Nephron progenitor cell (in vitro differentiated cells): ENCODE data around the gene MVB12B.

ENCODE experiments used
- DNase-seq: peaks from one replicate; pipeline ENCODE4 v3.0.0; 2021
- H3K27ac Mint-ChIP-seq: 2 replicates; pipeline ENCODE4 v1.8.0; 2021; ENCODE audit warnings: mild to moderate bottlenecking, moderate library complexity, mixed read lengths
- H3K27me3 Mint-ChIP-seq: 2 replicates; pipeline ENCODE4 v1.8.0; 2021; ENCODE audit warnings: mild to moderate bottlenecking, low read depth, mixed read lengths; ENCODE audit not compliant: poor library complexity
- H3K36me3 Mint-ChIP-seq: 2 replicates; pipeline ENCODE4 v1.8.0; 2021; ENCODE audit warnings: low read depth, mixed read lengths
- H3K4me1 Mint-ChIP-seq: 2 replicates; pipeline ENCODE4 v1.8.0; 2021; ENCODE audit warnings: mixed read lengths
- H3K4me3 Mint-ChIP-seq: 2 replicates; pipeline ENCODE4 v1.8.0; 2021; ENCODE audit warnings: mild to moderate bottlenecking, moderate library complexity, mixed read lengths
- H3K9me3 Mint-ChIP-seq: 2 replicates; pipeline ENCODE4 v1.8.0; 2021; ENCODE audit warnings: mild to moderate bottlenecking, moderate library complexity, mixed read lengths
- TF ChIP-seq, protein P1 (sequence below): fragments of 200-600 bp; sonication (generic); IDR thresholded peaks from 2 replicates; pipeline ENCODE4 v1.5.0; 2021; ENCODE audit warnings: antibody characterized with exemption

The MVB12B gene

GRCh38 chr9:126495411-126496180 is 169.0 kb downstream of the MVB12B start:
- TF ChIP-seq, protein P1, sequence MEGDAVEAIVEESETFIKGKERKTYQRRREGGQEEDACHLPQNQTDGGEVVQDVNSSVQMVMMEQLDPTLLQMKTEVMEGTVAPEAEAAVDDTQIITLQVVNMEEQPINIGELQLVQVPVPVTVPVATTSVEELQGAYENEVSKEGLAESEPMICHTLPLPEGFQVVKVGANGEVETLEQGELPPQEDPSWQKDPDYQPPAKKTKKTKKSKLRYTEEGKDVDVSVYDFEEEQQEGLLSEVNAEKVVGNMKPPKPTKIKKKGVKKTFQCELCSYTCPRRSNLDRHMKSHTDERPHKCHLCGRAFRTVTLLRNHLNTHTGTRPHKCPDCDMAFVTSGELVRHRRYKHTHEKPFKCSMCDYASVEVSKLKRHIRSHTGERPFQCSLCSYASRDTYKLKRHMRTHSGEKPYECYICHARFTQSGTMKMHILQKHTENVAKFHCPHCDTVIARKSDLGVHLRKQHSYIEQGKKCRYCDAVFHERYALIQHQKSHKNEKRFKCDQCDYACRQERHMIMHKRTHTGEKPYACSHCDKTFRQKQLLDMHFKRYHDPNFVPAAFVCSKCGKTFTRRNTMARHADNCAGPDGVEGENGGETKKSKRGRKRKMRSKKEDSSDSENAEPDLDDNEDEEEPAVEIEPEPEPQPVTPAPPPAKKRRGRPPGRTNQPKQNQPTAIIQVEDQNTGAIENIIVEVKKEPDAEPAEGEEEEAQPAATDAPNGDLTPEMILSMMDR, result no peak
- Mint-ChIP-seq H3K9me3 (no peaks in the 10 kb centered on the region), H3K27ac (no peak overlapping the region), H3K4me1 (peaks cover 12% of the 10 kb centered on the region), H3K27me3 (peaks cover 13% of the 10 kb centered on the region), H3K36me3 (no peaks in the 10 kb centered on the region), H3K4me3 (no peak overlapping the region)
- DNase-seq, result no peak

DNA sequence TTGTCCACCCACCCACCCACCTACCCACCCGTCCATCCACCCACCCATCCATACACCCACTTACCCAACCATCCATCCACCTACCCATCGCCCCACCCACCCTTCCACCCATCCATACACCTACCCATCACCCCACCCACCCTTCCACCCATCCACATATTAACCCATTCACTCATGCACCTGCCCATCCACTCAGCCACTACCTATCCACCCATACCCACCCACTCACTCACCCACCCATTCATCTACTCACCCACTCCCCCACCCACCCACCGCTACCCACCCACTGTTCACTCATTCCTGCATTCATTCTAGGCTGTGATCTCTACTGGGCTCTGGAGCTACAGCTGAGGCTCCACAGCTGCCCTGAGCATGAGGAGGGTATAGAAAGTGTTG is 169.6 kb downstream of the MVB12B start:
- Mint-ChIP-seq H3K4me3 (no peak overlapping the region), H3K9me3 (no peaks in the 10 kb centered on the region), H3K27ac (no peak overlapping the region), H3K27me3 (peaks cover 17% of the 10 kb centered on the region), H3K4me1 (peaks cover 18% of the 10 kb centered on the region), H3K36me3 (no peaks in the 10 kb centered on the region)
- TF ChIP-seq, protein P1, result no peak
- no peak for DNase-seq

- H3K4me3 Mint-ChIP-seq, result no peak overlapping the region
- TF ChIP-seq, protein P1, result no peak
- no peak for DNase-seq
- H3K9me3 Mint-ChIP-seq, result no peaks in the 10 kb centered on the region
- H3K4me1 Mint-ChIP-seq, result peaks cover 19% of the 10 kb centered on the region
- H3K27me3 Mint-ChIP-seq, result peaks cover 17% of the 10 kb centered on the region
- no peak overlapping the region for H3K27ac Mint-ChIP-seq
- no peaks in the 10 kb centered on the region for H3K36me3 Mint-ChIP-seq
Observed at GRCh38 chr9:126496781-126497659, 170.4 kb downstream of the MVB12B start.

DNA sequence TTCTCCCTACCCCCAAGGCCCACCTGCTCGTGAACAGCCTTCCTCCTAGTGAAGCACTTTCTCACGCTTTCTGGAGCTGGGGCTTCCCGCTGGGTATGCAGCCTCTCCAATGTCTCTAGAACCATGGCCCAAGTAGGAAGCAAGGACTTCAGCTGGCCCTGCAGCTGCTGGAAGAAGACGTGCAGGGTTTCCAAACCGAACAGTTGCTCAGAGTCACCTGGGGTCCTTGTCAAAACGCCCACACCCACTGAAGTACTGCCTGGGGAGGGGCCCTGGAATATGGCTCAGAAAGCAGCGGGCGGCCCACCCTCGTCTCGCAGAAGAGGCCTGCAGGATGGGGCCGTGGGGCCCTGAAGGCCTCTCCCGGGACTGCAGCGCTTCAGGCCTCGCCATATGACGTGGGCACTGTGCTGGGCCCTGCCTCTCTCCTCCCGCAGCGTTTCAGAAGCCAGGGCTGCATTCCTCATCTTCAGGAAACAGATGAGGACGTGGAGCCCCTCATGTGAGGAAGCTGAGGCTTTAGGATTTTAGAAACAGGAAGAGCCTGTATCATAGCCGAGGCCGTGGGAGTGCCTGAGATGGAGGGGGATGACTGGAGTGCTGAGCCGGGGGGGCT is 171.1 kb downstream of the MVB12B start:
- Mint-ChIP-seq H3K27me3 (peaks cover 17% of the 10 kb centered on the region), H3K36me3 (no peaks in the 10 kb centered on the region), H3K4me1 (peaks cover 19% of the 10 kb centered on the region), H3K9me3 (no peaks in the 10 kb centered on the region), H3K4me3 (no peak overlapping the region), H3K27ac (no peak overlapping the region)
- TF ChIP-seq, protein P1, result no peak
- no peak for DNase-seq

- Mint-ChIP-seq H3K27me3 (peaks cover 17% of the 10 kb centered on the region), H3K4me3 (no peak overlapping the region), H3K9me3 (no peaks in the 10 kb centered on the region), H3K27ac (no peak overlapping the region), H3K36me3 (no peaks in the 10 kb centered on the region), H3K4me1 (peaks cover 21% of the 10 kb centered on the region)
- TF ChIP-seq, protein P1, result no peak
- DNase-seq, result no peak
Observed at GRCh38 chr9:126498331-126498730, 171.7 kb downstream of the MVB12B start.
